Vagina (tissue), 2 donors: ENCODE results near the gene CDH4.

Source experiments
- POLR2A ChIP-seq, 2 donors: fragments of 450-650 bp; IDR thresholded peaks; one replicate each; pipeline ENCODE4 v1.6.1; 2017; ENCODE audit warnings: antibody characterized with exemption in 2 of 2, mild to moderate bottlenecking in 2 of 2, moderate library complexity in 2 of 2
- POLR2AphosphoS5 ChIP-seq, 2 donors: sonication (generic); formaldehyde crosslinking; IDR thresholded peaks; one replicate each; pipeline ENCODE4 v1.9.0; 2017; ENCODE audit warnings: antibody characterized with exemption in 2 of 2, mild to moderate bottlenecking in 2 of 2, low read depth in 1 of 2; ENCODE audit not compliant: insufficient read depth in 1 of 2

DNA sequence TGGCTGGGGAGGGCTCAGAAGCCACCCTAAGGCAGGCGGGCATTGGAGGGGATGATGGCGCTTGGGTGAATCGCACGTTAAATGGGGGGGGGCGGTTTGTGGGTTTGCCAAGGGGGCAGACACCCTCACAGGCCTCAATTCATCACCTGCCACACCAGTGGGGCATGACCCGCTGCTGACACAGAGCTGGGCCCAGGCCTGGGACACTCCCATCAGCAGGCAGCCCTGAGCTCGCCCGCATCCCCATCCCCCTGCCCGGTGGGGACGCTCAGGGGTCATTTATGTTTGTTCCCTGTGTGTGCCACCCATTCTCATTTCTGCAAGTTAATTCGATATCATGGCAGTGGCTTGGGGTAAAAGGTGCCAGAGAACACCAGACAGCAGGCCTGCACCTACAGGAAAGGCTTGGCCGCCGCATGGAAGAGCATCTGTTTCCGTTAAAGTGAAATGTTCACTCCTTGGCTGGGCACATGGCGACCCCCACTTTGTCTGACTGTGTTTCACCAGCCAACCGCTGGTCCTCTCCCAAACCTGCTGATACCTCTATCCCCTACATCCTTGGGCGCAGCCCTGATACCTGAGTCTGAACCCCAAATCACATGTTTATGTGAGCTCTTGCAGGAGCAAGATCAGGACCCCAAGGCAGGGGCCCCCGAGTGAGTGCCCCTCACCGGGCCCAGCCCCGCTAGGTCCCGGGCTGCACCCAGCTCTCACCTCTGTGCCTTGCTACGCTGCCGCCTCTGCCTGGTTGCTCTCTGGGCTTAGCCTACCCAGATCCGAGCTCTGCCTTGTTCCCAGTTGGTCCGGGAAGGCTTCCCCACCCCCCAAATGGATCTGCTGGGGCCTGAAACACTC is 564.8 kb downstream of the CDH4 start:
- TF ChIP-seq POLR2A (IDR thresholded peaks at IDR 0.05), result no peak
- no peak for TF ChIP-seq POLR2AphosphoS5 (IDR thresholded peaks at IDR 0.05; ENCODE audit: insufficient read depth in 1 of 2, low read depth in 1 of 2)
